Liver (tissue), 3 donors: ENCODE measurements around the gene RASSF1.

ENCODE experiments used
- EGR1 ChIP-seq, 2 donors: IDR thresholded peaks; 2 replicates each; pipeline ENCODE4 v1.6.1; 2016 to 2018; ENCODE audit warnings: antibody characterized with exemption in 2 of 2, low read depth in 2 of 2
- RAD21 ChIP-seq, 2 donors: IDR thresholded peaks; 2 replicates each; pipeline ENCODE4 v1.6.1; 2016; ENCODE audit warnings: antibody characterized with exemption in 2 of 2, mild to moderate bottlenecking in 2 of 2
- SP1 ChIP-seq: IDR thresholded peaks from 2 replicates; pipeline ENCODE4 v1.6.1; 2018; ENCODE audit warnings: antibody characterized with exemption, mild to moderate bottlenecking
- TAF1 ChIP-seq: conservative IDR thresholded peaks from 2 replicates; pipeline ENCODE4 v1.6.1; 2016; ENCODE audit warnings: antibody characterized with exemption, mild to moderate bottlenecking
- TF ChIP-seq, protein P1 (sequence below): IDR thresholded peaks from 2 replicates; pipeline ENCODE4 v1.6.1; 2016; ENCODE audit warnings: antibody characterized with exemption, mild to moderate bottlenecking
- TF ChIP-seq, protein P2 (sequence below): fragments of 150-350 bp; IDR thresholded peaks from 2 replicates; pipeline ENCODE4 v1.5.1; 2017; ENCODE audit warnings: improper control_type of control experiment, low read depth, low read length; ENCODE audit not compliant: missing input control
- donor health status: healthy.
- donor health status: healthy.

DNA sequence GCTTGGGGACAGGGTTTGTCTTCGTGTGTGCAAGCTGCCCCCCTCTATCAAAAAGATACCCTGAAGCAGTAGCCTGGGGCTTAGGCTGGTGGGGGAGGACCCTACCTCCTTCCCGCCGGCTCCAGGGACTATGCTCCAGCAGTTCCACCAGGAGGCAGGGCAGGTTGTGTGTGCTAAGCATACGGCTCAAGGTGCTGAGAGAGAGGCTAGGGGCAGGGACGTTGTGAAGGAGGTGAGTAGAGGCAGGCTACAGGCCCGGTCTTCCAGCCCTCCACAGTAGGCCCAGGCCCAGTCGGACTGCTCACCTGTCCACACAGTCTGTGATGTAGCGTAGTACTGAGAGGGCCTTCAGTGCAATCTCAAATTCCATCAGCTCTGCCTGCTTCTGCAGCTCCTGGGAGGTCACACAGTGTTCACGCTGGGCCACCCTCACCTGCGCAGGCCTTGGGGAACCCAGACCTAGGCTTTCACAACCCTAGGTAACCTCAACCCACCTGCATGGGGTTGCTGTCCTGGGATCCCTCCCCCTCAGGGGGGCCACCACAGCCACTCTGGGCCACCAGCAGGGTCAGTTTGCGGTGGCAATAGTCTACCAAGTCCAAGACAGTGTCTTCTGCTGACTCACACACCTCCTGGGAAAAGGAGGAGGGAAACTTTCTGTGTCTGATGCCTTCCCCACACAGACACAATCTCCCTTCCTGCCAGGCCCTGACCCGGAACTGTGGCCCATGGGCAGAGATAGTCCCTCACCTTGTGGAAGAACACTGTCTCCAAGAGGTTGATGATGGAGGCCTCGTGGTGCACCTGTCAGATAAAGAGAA, 2.4 kb upstream of the RASSF1 start:
- TF ChIP-seq, protein P1, sequence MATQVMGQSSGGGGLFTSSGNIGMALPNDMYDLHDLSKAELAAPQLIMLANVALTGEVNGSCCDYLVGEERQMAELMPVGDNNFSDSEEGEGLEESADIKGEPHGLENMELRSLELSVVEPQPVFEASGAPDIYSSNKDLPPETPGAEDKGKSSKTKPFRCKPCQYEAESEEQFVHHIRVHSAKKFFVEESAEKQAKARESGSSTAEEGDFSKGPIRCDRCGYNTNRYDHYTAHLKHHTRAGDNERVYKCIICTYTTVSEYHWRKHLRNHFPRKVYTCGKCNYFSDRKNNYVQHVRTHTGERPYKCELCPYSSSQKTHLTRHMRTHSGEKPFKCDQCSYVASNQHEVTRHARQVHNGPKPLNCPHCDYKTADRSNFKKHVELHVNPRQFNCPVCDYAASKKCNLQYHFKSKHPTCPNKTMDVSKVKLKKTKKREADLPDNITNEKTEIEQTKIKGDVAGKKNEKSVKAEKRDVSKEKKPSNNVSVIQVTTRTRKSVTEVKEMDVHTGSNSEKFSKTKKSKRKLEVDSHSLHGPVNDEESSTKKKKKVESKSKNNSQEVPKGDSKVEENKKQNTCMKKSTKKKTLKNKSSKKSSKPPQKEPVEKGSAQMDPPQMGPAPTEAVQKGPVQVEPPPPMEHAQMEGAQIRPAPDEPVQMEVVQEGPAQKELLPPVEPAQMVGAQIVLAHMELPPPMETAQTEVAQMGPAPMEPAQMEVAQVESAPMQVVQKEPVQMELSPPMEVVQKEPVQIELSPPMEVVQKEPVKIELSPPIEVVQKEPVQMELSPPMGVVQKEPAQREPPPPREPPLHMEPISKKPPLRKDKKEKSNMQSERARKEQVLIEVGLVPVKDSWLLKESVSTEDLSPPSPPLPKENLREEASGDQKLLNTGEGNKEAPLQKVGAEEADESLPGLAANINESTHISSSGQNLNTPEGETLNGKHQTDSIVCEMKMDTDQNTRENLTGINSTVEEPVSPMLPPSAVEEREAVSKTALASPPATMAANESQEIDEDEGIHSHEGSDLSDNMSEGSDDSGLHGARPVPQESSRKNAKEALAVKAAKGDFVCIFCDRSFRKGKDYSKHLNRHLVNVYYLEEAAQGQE, result no peak
- TF ChIP-seq, protein P2, sequence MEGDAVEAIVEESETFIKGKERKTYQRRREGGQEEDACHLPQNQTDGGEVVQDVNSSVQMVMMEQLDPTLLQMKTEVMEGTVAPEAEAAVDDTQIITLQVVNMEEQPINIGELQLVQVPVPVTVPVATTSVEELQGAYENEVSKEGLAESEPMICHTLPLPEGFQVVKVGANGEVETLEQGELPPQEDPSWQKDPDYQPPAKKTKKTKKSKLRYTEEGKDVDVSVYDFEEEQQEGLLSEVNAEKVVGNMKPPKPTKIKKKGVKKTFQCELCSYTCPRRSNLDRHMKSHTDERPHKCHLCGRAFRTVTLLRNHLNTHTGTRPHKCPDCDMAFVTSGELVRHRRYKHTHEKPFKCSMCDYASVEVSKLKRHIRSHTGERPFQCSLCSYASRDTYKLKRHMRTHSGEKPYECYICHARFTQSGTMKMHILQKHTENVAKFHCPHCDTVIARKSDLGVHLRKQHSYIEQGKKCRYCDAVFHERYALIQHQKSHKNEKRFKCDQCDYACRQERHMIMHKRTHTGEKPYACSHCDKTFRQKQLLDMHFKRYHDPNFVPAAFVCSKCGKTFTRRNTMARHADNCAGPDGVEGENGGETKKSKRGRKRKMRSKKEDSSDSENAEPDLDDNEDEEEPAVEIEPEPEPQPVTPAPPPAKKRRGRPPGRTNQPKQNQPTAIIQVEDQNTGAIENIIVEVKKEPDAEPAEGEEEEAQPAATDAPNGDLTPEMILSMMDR, result no peak
- TF ChIP-seq RAD21 (IDR thresholded peaks at IDR 0.05) (no peak), SP1 (no peak), TAF1 (no peak), EGR1 (IDR thresholded peaks at IDR 0.05; ENCODE audit: low read depth in 2 of 2) (no peak)
